Body of pancreas (tissue), 4 donors: ENCODE results near the gene IFNE.

Experiments
- POLR2A ChIP-seq, 3 donors: fragments of 450-650 bp; IDR thresholded peaks; one replicate each; pipeline ENCODE4 v1.6.1; 2016; ENCODE audit warnings: antibody characterized with exemption in 3 of 3, mild to moderate bottlenecking in 2 of 3
- TF ChIP-seq, protein P1 (sequence below), 7 experiments: fragments of 450-650 bp in 4 of 7; fragments of 200-600 bp in 3 of 7; sonication (generic) in 3 of 7; IDR thresholded peaks; one replicate each; pipeline ENCODE4 v1.5.1; 2016 to 2019; ENCODE audit warnings: antibody characterized with exemption in 7 of 7

DNA sequence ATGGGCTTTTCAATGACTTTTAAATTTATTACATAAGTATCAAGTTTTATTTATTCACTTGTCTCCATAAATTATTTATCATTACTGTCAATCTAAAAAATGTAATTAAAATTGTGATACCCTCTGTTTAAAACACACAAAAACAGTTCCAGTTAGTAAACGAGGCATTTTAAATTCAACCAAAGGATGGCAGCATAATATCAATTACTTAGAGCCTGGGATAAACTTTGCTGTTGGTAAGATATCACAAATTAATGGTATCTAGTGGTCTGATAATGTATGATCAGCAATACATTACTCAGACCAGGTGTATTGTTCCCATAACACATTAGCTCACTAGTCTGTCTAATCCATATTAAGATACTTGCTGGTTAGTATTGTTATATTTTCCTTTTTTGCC is 9.6 kb upstream of the IFNE start:
- TF ChIP-seq, protein P1, sequence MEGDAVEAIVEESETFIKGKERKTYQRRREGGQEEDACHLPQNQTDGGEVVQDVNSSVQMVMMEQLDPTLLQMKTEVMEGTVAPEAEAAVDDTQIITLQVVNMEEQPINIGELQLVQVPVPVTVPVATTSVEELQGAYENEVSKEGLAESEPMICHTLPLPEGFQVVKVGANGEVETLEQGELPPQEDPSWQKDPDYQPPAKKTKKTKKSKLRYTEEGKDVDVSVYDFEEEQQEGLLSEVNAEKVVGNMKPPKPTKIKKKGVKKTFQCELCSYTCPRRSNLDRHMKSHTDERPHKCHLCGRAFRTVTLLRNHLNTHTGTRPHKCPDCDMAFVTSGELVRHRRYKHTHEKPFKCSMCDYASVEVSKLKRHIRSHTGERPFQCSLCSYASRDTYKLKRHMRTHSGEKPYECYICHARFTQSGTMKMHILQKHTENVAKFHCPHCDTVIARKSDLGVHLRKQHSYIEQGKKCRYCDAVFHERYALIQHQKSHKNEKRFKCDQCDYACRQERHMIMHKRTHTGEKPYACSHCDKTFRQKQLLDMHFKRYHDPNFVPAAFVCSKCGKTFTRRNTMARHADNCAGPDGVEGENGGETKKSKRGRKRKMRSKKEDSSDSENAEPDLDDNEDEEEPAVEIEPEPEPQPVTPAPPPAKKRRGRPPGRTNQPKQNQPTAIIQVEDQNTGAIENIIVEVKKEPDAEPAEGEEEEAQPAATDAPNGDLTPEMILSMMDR (IDR thresholded peaks at IDR 0.05): peak in 3 of 7 experiments; percentile 16 to 41 (median 21)
- no peak for TF ChIP-seq POLR2A (IDR thresholded peaks at IDR 0.05)
